ENCODE data around the gene FAM117A.

DNA sequence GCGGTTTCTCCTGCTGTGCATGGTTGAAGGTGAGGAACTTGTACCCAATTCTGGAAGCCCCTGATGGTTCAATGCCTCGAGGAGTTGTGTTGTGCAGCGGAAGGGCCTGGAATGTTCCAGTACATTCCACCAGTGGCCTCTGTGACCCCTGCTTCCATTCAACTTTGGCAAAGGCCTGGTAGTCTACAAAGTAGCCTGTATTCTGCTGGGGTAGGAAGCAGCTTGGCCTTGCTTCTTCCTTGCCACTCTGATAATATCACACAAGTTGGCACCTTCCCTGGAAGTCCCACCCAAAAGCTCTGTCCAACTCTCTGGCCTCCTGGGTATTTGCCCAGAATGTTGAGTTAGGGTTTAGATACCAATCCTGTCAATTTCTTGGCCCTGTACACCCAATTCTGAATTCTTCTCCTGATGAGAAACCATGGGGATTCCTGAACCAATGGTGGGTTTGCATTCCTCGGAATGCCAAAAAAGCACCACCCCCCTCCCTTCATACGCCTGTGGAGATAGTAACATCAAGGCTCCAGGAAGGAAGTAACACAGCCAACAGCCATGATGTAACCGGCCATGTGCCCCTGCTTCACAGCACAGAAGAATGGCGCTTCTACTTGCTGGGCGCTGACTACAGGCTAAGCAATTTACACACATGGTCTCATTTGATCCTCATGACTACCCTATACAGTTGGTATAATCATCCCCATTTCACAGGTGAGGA lies 11.8 kb upstream of the FAM117A start:
- TF ChIP-seq, protein P1, sequence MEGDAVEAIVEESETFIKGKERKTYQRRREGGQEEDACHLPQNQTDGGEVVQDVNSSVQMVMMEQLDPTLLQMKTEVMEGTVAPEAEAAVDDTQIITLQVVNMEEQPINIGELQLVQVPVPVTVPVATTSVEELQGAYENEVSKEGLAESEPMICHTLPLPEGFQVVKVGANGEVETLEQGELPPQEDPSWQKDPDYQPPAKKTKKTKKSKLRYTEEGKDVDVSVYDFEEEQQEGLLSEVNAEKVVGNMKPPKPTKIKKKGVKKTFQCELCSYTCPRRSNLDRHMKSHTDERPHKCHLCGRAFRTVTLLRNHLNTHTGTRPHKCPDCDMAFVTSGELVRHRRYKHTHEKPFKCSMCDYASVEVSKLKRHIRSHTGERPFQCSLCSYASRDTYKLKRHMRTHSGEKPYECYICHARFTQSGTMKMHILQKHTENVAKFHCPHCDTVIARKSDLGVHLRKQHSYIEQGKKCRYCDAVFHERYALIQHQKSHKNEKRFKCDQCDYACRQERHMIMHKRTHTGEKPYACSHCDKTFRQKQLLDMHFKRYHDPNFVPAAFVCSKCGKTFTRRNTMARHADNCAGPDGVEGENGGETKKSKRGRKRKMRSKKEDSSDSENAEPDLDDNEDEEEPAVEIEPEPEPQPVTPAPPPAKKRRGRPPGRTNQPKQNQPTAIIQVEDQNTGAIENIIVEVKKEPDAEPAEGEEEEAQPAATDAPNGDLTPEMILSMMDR (IDR thresholded peaks at IDR 0.05), result no peak
- TF ChIP-seq POLR2AphosphoS5 (IDR thresholded peaks at IDR 0.05), result no peak

All from upper lobe of left lung (tissue), 4 donors.